A549 treated with CpdA at 1 μM for 4 hours (cell line): ENCODE data around the gene STK25. TPM values are rescaled to one million over a fixed set of nuclear protein-coding genes. Genes with fewer than 3 reads are reported as not detected.

Experiments
- total RNA-seq: library from RNA; stranded (reverse); fragments of 200-300 nt; extraction: Qiagen RNA extraction; gene quantifications from 5 replicates; pipeline ENCODE4 v1.2.3, GENCODE V29; 2022; ENCODE audit warnings: low read depth

Gene STK25
- 90.8 to 115 TPM (median 105 TPM) in 5 replicates for total RNA-seq

GRCh38 chr2:241508240-241509154 is at the start of gene STK25:
TSS of gene STK25 (minus strand) at chr2:241508584. CDS start at chr2:241508035, 549 bp downstream.

Other genes with a start within 250 kb of the STK25 start
- 260 to 289 TPM (median 272 TPM) in 5 replicates for gene HDLBP, start 192.9 kb downstream of the STK25 start, total RNA-seq
- gene SEPTIN2, start 192.7 kb downstream of the STK25 start, total RNA-seq, result 247 to 307 TPM (median 275 TPM) in 5 replicates
- 20.5 to 28.4 TPM (median 25.3 TPM) in 5 replicates for gene FARP2, start 152.3 kb downstream of the STK25 start, total RNA-seq
- 21.8 to 34.1 TPM (median 29.4 TPM) in 5 replicates for gene BOK, start 50.2 kb upstream of the STK25 start, total RNA-seq
- 58.1 to 87.7 TPM (median 74.3 TPM) in 5 replicates for gene THAP4, start 128.6 kb upstream of the STK25 start, total RNA-seq
- gene ATG4B, start 129.1 kb upstream of the STK25 start, total RNA-seq, result 49.2 to 65.1 TPM (median 52.3 TPM) in 5 replicates
- gene DTYMK, start 178.2 kb upstream of the STK25 start, total RNA-seq, result 112 to 148 TPM (median 134 TPM) in 5 replicates
- gene ING5, start 193.5 kb upstream of the STK25 start, total RNA-seq, result 20.7 to 23.8 TPM (median 23.1 TPM) in 5 replicates
- 7.6 to 12.6 TPM (median 8.7 TPM) in 5 replicates for gene D2HGDH, start 226.0 kb upstream of the STK25 start, total RNA-seq